Loucy (cell line): ENCODE results near the gene SPEG.

Source experiments
- EZH2phosphoT487 ChIP-seq: fragments of 200-600 bp; IDR thresholded peaks from 2 replicates; pipeline ENCODE4 v1.6.1; 2018; ENCODE audit warnings: antibody characterized with exemption, mild to moderate bottlenecking, moderate library complexity, borderline replicate concordance
- TF ChIP-seq, protein P1 (sequence below): fragments of 200-600 bp; sonication (generic); conservative IDR thresholded peaks from 2 replicates; pipeline ENCODE4 v1.5.1; 2014; ENCODE audit warnings: mild to moderate bottlenecking, antibody characterized with exemption, low read length

DNA sequence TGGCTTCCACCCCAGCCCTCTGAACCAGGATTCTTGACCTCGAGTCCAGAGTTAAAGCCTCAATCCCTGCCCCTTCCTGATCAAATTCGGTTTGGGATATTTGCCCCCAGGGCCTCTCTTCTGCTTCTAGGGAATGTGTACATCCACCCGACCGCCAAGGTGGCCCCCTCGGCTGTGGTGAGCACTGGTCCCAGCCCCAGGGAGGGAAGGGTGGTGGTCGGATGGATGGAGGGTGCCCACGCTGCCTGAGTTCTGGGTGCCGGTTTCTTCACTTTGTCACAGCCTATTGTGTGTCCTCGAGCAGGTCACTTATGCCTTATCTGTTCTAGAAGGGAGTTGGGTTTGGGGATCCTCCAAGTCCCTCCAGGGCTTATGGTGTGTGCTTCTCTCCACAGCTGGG lies 70.9 kb downstream of the SPEG start:
- TF ChIP-seq, protein P1, sequence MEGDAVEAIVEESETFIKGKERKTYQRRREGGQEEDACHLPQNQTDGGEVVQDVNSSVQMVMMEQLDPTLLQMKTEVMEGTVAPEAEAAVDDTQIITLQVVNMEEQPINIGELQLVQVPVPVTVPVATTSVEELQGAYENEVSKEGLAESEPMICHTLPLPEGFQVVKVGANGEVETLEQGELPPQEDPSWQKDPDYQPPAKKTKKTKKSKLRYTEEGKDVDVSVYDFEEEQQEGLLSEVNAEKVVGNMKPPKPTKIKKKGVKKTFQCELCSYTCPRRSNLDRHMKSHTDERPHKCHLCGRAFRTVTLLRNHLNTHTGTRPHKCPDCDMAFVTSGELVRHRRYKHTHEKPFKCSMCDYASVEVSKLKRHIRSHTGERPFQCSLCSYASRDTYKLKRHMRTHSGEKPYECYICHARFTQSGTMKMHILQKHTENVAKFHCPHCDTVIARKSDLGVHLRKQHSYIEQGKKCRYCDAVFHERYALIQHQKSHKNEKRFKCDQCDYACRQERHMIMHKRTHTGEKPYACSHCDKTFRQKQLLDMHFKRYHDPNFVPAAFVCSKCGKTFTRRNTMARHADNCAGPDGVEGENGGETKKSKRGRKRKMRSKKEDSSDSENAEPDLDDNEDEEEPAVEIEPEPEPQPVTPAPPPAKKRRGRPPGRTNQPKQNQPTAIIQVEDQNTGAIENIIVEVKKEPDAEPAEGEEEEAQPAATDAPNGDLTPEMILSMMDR = no peak
- no peak for TF ChIP-seq EZH2phosphoT487
